ENCODE results near the gene HSD11B1.

- TF ChIP-seq EZH2 (IDR thresholded peaks at IDR 0.05; ENCODE audit: borderline replicate concordance, low read depth, low read length, severe bottlenecking), result no peak
- no peak for TF ChIP-seq POLR2A (IDR thresholded peaks at IDR 0.05; ENCODE audit: low read depth, low read length)
- TF ChIP-seq CTCF (IDR thresholded peaks at IDR 0.05; ENCODE audit: extremely low read depth in 1 of 2, insufficient read depth in 1 of 2, low read depth in 1 of 2, low read length in 2 of 2), result no peak
These were observed 2.0 kb downstream of the HSD11B1 start for GRCh38 chr1:209706622-209707021.

All from endothelial cell of umbilical vein (primary cell).